HG03442 (cell line): ENCODE results near the gene ATP4B.

Experiments used
- ATAC-seq: cut with Tn5 transposase; IDR thresholded peaks from one replicate; pipeline ENCODE4 v1.9.1; 2021; ENCODE audit warnings: mild to moderate bottlenecking, moderate library complexity; ENCODE audit not compliant: unreplicated experiment

Gene ATP4B

GRCh38 chr13:113643593-113643992, 14.4 kb downstream of the ATP4B start:
- ATAC-seq = no peak

DNA sequence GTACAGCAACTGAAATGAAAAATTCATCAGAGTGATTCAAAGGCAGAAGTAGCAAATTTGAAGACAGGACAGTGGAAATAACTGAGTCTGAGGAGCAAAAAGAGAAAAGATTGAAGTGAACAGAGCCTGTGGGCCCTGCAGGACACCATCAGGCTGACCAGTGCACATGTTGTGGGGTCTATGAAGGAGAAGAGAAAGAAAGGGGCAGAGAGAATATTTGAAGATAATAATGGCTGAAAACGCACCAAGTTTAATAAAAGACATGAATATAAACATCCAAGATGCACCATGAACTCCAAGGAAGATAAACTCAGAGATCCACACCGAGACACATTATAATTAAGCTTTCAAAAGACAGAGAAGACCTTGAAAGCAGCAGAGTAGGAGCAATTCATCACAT, 15.4 kb downstream of the ATP4B start:
- ATAC-seq = no peak

DNA sequence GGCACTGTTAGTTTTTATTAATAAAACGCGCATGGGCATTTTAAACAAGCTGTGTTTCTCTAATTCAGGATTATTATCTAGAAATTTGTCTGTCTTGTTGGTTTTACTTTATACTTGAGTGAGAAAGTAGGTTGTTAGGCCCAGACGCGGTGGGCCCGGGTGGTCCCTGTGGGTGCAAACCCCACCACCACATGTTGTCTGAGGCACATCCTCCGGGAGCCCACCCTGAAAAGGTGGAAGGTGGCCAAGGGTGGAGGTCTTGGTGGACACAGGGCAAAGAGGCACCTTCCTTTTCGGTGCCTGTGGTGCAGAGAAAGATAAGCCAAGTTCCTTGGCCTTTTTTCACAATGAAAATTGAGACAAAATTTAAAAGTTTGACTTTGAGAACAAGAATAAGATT, 16.6 kb downstream of the ATP4B start:
- ATAC-seq = no peak

DNA sequence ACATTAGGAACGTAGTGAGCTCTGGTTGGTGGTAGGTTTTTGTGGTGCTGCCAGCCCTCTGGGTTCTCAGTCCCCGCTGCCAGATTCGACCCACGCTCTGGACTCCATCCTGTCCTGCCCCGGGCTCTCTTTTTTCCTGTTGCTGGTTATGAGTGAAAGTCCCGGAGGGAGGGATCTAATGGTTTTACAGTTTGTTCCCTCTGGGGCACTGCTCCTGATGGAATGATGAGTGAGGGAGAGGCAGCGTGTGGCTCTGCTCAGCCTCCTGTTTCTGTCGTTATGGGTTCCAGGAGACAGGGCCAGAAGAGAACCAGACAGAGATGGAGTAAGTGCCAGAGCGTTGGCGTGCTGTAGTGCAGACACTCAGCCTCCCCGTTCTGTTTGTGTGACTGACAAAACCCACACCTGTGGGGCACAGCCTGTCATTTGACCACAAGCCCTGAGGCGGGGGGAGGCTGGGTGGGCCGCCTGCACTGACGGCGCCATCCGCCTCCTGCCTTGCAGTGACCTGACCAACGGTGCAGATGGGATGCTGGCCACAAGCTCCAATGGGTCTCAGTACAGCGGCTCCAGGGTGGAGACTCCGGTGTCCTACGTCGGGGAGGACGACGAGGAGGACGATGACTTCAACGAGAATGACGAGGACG, 18.3 kb downstream of the ATP4B start:
- ATAC-seq = no peak

GRCh38 chr13:113638806-113639205, 19.2 kb downstream of the ATP4B start:
- ATAC-seq = no peak

- ATAC-seq = no peak
Observed at GRCh38 chr13:113638173-113638746, 19.7 kb downstream of the ATP4B start.

DNA sequence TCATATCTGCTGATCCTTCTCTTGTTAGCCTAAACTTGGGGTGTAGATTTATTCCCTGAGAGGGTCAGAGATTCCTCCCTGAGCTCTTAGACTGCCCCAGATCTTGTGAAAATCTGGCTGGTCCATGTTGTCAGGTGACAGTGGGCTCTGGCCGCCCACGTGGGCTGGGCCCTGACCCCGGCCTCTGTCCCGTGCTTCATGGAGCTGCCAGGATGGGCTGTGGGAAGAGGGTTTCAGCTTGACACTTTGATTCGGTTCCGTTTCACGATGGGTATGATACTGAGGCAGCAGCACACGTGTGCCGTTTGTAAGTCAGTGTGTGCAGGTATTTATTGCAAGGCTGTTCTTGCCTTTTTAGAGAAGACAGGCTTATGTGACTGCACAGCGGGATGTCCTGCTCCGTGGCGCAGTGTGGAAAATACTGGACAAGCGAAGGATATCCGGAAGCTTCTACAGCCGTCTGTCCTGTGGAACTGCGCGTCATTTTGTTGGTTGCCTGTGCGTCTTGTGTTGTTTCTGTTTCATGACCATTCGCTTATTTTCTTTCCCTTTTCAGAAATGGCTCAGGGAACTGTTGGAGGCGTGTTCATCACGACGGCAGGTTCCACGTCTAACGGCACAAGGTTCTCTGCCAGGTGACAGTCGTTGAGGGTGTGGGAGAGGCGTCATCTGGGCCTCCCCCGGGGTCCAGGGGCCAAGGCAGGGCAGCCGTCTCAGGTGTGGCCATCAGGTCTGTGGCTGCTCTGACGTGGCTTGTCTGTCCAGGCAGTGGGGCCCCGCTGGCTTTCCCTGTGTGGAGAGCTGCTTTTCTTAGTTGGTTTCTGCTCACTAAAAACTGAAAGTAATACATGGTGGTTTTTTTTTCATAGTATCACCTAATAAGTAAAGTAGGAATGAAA, 20.5 kb downstream of the ATP4B start:
- no peak for ATAC-seq

DNA sequence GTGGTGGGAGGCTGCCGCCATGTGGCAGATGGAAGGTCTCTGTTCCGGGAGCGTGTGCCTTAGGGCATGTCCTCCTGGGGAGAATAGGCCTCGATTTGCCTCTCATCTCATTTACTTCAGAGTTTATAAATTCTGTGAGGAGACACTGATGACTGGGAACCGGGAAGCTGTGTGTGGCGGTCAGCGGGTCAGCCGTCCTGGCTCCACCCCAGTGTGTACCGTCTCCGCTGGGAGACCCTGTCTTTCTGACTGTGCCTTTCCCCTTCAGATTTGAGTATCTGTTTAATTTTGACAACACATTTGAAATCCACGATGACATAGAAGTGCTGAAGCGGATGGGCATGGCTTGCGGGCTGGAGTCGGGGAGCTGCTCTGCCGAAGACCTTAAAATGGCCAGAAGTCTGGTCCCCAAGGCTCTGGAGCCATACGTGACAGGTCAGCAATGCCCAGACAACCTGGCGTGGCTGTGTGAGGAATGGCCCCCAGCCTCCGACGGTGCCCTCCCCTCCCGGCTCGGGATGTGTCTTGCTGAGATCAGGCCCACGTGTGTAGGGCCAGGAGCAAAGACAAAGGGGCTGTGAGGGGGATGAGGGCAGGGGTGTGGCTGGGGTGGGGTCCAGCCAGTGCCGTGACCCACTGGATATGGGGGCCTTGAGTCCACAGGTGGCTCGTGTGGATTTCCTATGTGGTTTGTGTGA, 21.6 kb downstream of the ATP4B start:
- ATAC-seq = no peak

- no peak for ATAC-seq
Observed at GRCh38 chr13:113635709-113636108, 22.3 kb downstream of the ATP4B start.

DNA sequence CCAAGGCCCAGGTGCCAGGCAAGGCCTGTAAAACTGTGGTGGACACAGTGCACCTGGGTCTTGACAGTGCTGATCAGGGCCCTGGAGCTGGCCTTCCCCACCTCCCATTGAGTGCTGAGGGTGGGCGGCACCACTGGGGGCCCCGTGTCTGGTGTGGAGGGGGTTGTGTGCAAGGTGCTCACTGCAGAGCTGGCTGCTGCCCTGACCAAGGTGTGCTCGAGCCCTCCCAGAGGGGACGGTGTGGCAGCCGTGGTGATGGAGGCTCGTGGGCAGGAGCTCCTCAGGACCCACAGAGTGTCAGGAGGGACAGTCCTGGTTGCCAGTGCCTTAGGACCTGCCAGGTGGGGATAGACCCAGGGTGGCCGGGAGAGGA, 23.0 kb downstream of the ATP4B start:
- ATAC-seq = no peak

DNA sequence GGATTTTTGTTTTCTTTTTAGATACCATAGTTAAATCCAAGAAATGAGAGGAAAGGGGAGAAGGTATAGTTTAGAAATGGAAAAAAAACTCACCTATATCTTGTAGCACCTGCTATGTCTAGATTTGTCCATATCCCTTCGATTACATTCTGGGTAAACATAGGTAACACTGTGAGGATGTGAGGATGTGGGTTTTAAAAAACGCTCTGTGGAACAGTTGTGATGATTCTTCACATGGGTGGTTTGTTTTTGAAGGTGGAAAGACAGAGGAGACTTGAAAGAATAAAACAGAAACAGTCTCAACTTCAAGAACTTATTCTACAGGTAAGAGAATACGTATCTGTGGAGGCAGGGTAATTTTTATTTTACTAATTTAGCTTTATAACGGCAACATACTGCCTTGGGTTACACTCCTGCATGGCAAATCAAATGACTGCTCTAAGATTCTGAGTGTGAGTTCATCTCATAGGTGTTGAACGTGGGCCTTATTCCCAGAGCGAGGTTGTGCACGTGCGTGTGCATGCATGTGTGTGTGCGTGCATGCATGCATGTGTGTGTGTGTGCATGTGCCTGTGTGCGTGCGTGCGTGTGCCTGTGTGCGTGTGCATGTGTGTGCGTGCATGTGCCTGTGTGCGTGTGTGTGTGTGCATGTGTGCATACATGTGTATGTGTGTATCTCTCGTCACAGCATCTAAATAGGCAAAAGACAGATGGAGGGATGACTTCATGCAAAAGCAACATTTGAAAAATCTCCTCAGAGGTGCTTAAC, 23.5 kb downstream of the ATP4B start:
- no peak for ATAC-seq

- ATAC-seq = no peak
Observed at GRCh38 chr13:113633485-113633873, 24.5 kb downstream of the ATP4B start.

DNA sequence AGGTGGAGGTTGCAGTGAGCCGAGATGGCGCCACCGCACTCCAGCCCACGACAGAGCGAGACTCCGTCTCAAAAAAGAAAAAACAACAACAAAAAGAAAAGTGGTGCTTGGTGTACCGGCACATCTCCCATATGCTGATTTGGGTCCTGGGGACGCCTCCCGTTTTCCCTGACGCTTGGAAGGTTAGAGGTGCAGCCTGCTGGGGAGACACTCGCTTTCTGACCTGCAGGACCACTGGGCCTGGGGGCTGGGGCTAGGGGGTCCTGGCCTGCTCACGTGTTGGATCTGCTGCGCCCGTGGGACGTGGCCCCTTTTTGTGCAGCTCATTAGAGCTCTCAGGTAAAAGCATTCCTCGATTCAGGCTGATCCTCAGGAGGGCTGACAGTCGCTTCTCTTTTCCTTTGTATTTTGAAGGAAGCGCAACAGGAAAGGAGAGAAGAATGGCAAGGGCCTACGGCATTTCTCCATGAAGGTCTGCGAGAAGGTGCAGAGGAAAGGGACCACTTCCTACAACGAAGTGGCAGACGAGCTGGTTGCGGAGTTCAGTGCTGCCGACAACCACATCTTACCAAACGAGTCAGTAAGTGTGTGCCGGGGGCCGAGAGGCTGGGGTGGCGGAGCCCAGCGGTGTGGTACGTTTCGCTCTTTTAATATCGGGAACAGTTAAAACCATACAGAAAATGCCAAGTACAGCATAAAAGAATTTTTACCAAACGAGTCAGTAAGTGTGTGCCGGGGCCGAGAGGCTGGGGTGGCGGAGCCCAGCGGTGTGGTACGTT, 25.1 kb downstream of the ATP4B start:
- no peak for ATAC-seq

DNA sequence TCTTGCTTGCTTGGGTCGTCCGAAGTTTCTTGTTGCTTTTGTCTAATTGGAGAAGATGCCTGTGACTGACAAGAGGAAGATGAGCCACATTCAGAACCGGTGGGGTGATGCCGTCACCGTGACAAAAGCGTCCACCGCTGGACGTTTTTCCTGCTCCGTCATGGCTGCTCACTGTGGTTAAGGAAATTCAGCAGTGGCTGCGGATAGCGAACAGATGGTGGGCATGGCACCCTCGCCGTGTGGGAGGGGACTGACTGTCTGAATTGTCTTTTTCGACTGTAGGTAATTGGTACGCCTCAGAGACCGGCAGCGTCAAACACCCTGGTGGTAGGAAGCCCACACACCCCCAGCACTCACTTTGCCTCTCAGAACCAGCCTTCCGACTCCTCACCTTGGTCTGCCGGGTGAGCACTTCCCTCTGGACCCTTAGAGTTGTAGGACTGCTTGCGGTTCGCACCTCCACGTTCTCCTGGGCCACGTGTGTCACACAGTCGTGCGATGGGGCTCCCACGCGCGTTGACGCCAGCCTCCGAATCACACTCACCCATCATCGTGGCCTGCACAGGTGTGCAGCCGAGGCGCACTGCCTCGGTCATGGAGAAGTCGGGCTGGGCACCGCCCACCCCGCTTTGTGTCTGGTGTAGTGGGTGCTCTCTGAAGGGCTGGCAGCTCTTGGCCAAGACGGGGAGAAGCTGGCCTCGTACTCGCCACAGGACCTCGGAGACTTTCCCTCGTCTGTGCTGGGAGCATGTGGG, 26.5 kb downstream of the ATP4B start:
- ATAC-seq = no peak

GRCh38 chr13:113630804-113631203, 27.2 kb downstream of the ATP4B start:
- ATAC-seq = no peak

DNA sequence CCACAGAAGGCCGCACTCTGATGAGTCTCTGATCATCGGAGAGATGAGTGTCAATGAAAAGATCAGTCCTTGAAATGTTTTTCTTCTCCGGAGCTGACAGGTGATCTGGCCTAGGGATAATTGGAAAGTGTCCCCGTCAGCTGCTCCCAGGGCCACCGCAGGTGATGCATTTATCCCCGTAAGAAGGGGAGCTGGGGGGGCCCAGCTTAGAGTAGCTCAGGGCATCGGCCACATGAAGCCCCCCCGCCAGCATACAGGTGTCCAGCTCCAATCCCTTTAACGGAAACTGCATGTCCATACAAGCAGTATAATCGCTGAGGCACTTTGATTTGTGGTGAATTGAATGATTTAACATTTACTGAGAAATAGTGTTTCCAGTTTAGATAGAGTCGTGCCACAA, 27.7 kb downstream of the ATP4B start:
- ATAC-seq = no peak

GRCh38 chr13:113629866-113630265, 28.1 kb downstream of the ATP4B start:
- ATAC-seq = no peak

GRCh38 chr13:113628291-113629270, 29.4 kb downstream of the ATP4B start:
- ATAC-seq = no peak
